ENCODE data around the gene PLA2G2D.

Gene PLA2G2D

DNA sequence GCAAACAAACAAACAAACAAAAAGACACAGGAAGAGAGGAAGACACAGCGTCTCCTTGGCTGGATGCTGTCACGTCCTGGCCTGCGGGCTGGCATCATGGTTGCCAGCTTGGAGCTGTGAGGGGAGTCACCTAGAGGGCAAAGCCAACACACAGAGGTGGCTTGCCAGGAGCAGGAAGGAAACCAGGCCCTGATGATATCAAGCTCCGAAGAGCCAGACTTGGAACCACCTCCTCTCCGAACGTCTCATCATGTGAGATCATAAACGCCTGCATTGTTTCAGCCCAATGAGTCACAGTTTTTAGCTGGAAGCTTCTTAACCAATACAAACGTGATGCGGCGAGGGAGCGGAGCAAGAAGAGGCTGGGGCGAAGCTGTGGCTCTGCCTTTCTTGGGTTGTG, 8.7 kb downstream of the PLA2G2D start:
- no peak for DNase-seq (ENCODE audit: low spot score)
- TF ChIP-seq, protein P1, sequence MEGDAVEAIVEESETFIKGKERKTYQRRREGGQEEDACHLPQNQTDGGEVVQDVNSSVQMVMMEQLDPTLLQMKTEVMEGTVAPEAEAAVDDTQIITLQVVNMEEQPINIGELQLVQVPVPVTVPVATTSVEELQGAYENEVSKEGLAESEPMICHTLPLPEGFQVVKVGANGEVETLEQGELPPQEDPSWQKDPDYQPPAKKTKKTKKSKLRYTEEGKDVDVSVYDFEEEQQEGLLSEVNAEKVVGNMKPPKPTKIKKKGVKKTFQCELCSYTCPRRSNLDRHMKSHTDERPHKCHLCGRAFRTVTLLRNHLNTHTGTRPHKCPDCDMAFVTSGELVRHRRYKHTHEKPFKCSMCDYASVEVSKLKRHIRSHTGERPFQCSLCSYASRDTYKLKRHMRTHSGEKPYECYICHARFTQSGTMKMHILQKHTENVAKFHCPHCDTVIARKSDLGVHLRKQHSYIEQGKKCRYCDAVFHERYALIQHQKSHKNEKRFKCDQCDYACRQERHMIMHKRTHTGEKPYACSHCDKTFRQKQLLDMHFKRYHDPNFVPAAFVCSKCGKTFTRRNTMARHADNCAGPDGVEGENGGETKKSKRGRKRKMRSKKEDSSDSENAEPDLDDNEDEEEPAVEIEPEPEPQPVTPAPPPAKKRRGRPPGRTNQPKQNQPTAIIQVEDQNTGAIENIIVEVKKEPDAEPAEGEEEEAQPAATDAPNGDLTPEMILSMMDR (IDR thresholded peaks at IDR 0.05; ENCODE audit: extremely low read depth, insufficient read depth, missing control alignments) = no peak
- in situ Hi-C loops (cut with MboI; ENCODE audit: low pct_unique_long_range_greater_than_20kb, low sequenced_read_pairs, unreplicated experiment) = no loop called here

DNA sequence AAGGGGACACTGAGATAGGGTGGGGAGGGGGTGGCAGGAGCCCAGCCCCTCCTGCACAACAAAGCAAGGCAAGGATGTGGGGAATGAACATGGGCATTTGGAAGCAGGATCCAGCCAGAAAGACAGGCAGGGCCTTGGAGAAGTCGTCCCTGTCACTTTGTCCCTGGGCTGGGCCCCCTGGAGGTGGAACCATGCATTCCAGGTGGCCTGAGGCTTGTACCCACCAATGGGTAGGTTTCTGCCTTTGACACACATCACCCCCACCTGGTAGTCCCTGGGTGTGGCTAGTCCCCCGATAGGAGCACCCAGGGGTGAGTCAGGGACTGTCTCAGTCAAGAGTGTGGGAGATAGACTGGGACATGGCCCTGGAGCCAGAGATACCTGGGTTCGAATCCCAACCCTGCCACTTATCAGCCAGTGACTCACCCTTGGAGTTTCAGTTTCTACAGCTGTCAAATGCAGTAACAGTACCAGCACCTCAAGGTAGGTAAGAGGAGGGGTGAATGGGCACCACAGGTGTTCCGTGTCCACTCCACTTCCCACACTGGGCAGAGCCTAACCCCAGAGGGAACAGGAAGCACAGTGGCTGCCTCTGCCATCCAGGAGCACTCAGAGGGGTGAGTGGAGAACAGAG, 10.0 kb downstream of the PLA2G2D start:
- no peak for DNase-seq (ENCODE audit: low spot score)
- TF ChIP-seq, protein P1 (IDR thresholded peaks at IDR 0.05; ENCODE audit: extremely low read depth, insufficient read depth, missing control alignments) = no peak
- in situ Hi-C loops (cut with MboI; ENCODE audit: low pct_unique_long_range_greater_than_20kb, low sequenced_read_pairs, unreplicated experiment) = loop anchor here (10.0 kb wide), 1 partner anchor 45 kb away; no protein-coding TSS in a partner anchor

DNA sequence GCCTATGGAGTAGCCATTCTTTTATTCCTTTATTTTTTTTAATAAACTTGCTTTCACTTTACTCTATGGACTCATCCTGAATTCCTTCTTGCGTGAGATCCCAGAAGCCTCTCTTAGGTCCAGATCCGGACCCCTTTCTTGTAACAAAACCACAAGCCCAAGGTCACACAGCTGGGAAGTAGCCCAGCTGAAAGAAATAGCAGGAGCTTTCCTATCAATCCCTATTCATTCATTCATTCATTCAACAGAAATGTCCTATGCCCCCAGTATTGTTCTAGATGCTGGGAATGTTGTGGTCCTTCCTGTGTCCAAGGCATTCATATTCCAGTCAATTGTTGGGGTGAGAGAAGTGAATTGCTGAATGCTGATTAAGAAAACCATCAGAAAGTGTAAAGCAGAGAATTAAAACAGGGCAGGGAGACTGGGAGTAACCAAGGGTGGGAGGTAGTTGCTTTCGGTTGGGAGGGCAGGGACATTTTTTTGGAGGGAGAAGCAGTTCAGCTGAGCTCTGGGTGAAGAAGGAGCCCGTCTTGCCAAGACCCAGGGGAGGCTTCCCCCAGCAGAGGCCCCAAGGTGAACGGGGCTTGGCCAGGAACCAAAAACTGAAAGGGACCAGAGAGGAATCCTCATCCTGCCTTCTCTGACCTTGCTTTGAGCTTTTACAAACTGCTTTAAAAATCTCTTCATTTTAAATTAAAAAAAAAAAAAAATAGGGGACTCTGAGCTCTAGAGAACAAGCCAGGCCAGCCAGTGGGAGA, 10.8 kb downstream of the PLA2G2D start:
- TF ChIP-seq, protein P1 (IDR thresholded peaks at IDR 0.05; ENCODE audit: extremely low read depth, insufficient read depth, missing control alignments) = no peak
- DNase-seq (ENCODE audit: low spot score) = no peak
- in situ Hi-C loops (cut with MboI; ENCODE audit: low pct_unique_long_range_greater_than_20kb, low sequenced_read_pairs, unreplicated experiment) = loop anchor here (10.0 kb wide), 1 partner anchor 46 kb away; no protein-coding TSS in a partner anchor

DNA sequence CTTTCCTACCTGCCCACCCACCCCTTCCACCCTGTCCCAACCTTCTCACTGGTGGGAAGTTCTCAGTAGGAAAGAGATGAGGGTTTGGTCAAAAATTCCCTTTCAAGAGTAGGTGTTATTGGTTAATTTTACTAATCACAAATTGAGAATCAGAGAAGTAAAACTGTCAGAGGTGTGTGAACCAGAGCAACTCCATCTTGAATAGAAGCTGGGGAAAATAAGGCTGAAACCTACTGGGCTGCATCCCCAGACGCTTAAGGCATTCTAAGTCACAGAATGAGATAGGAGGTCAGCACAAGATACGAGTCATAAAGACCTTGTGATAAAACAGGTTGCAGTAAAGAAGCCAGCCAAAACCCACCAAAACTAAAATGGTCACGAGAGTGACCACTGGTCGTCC, 11.5 kb downstream of the PLA2G2D start:
- in situ Hi-C loops (cut with MboI; ENCODE audit: low pct_unique_long_range_greater_than_20kb, low sequenced_read_pairs, unreplicated experiment) = loop anchor here (10.0 kb wide), 1 partner anchor 47 kb away; no protein-coding TSS in a partner anchor
- TF ChIP-seq, protein P1 (IDR thresholded peaks at IDR 0.05; ENCODE audit: extremely low read depth, insufficient read depth, missing control alignments) = no peak
- no peak for DNase-seq (ENCODE audit: low spot score)

DNA sequence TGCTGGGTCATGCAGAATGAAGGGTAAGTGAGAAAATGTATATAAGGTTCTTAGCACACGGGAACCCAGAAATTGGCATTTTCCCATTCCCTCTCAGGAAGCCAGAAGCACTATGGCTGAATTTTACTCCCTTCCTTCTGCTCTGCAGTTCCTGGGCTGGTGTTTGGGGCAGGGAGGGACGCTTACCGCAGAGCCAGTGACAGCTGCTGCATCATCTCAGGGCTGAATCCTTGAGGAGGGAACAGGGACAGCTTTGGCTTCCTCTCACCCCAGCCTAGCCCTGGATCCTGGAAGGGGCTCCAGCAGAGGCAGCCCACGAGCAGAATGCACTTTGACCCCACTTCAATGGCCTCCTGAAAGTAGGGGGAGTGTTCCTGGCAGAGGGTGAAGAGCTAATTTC, 12.0 kb downstream of the PLA2G2D start:
- in situ Hi-C loops (cut with MboI; ENCODE audit: low pct_unique_long_range_greater_than_20kb, low sequenced_read_pairs, unreplicated experiment) = loop anchor here (10.0 kb wide), 1 partner anchor 47 kb away; no protein-coding TSS in a partner anchor
- TF ChIP-seq, protein P1 (IDR thresholded peaks at IDR 0.05; ENCODE audit: extremely low read depth, insufficient read depth, missing control alignments) = no peak
- no peak for DNase-seq (ENCODE audit: low spot score)

DNA sequence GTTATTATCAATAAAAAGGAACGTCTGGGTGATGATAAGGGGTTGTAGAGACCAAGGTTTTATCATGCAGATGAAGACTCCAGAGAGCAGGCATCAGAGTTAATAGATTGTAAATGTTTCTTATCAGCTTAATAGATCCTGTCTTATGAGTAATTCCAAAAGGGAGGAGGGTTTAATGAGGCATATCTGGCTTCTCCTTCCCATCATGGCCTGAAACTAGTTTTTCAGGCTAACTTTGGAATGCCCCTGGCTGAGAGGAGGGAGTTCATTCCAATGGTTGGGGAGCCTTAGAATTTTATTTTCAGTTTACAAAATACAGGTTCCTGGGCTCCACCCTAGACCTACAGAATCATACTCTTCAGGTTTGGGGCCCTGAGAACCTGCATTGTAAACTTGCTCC, 13.5 kb downstream of the PLA2G2D start:
- in situ Hi-C loops (cut with MboI; ENCODE audit: low pct_unique_long_range_greater_than_20kb, low sequenced_read_pairs, unreplicated experiment) = loop anchor here (10.0 kb wide), 1 partner anchor 49 kb away; no protein-coding TSS in a partner anchor
- DNase-seq (ENCODE audit: low spot score) = no peak
- TF ChIP-seq, protein P1 (IDR thresholded peaks at IDR 0.05; ENCODE audit: extremely low read depth, insufficient read depth, missing control alignments) = no peak

All from GM13977 (cell line).